KMS-11 (cell line): ENCODE results near the gene POF1B.

Source experiments
- H2AFZ ChIP-seq: fragments of 200-600 bp; sonication (generic); 2 replicates; pipeline ENCODE4 v1.6.1; 2016; ENCODE audit warnings: antibody characterized with exemption, mixed run types, low read depth
- H3K27ac ChIP-seq: fragments of 200-600 bp; sonication (generic); 2 replicates; pipeline ENCODE4 v1.6.1; 2016; ENCODE audit warnings: mild to moderate bottlenecking, mixed run types
- H3K27me3 ChIP-seq: fragments of 200-600 bp; sonication (generic); 2 replicates; pipeline ENCODE4 v1.6.1; 2017; ENCODE audit warnings: mild to moderate bottlenecking, low read depth, mixed run types, moderate library complexity; ENCODE audit not compliant: insufficient read depth
- H3K36me3 ChIP-seq: fragments of 200-600 bp; sonication (generic); 2 replicates; pipeline ENCODE4 v1.6.1; 2017; ENCODE audit warnings: mild to moderate bottlenecking, mixed run types; ENCODE audit not compliant: insufficient read depth
- H3K4me1 ChIP-seq: fragments of 200-600 bp; sonication (generic); 2 replicates; pipeline ENCODE4 v1.6.1; 2016; ENCODE audit warnings: mild to moderate bottlenecking, low read depth, mixed run types; ENCODE audit not compliant: poor library complexity, severe bottlenecking
- H3K4me2 ChIP-seq: fragments of 200-600 bp; sonication (generic); 2 replicates; pipeline ENCODE4 v1.7.0; 2016; ENCODE audit warnings: mild to moderate bottlenecking, mixed run types
- H3K4me3 ChIP-seq: fragments of 200-600 bp; sonication (generic); IDR thresholded peaks from 2 replicates; pipeline ENCODE4 v1.6.1; 2017; ENCODE audit warnings: low read depth, low read length, mixed read lengths; ENCODE audit not compliant: insufficient read depth
- H3K79me2 ChIP-seq: fragments of 200-600 bp; sonication (generic); 2 replicates; pipeline ENCODE4 v1.6.1; 2016; ENCODE audit warnings: low read depth, mixed run types; ENCODE audit not compliant: insufficient read depth
- H3K9ac ChIP-seq: fragments of 200-600 bp; sonication (generic); 2 replicates; pipeline ENCODE4 v1.6.1; 2016; ENCODE audit warnings: mild to moderate bottlenecking, mixed run types
- H4K20me1 ChIP-seq: fragments of 200-600 bp; sonication (generic); 2 replicates; pipeline ENCODE4 v1.6.1; 2016; ENCODE audit warnings: mild to moderate bottlenecking, mixed run types; ENCODE audit not compliant: insufficient read depth
- TF ChIP-seq, protein P1 (sequence below): fragments of 200-600 bp; sonication (generic); conservative IDR thresholded peaks from 2 replicates; pipeline ENCODE4 v1.6.1; 2017; ENCODE audit warnings: low read depth, mild to moderate bottlenecking, antibody characterized with exemption, low read length, moderate library complexity, mixed read lengths

The POF1B gene

GRCh38 chrX:85244450-85245211 is 134.8 kb downstream of the POF1B start:
- H3K4me1 ChIP-seq, result peaks cover 12% of the 10 kb centered on the region
- no peak overlapping the region for H3K4me3 ChIP-seq
- H3K27ac ChIP-seq, result peak overlapping the region; percentile 55
- H3K9ac ChIP-seq, result peak overlapping the region; percentile 88
- no peaks in the 10 kb centered on the region for H3K27me3 ChIP-seq
- TF ChIP-seq, protein P1, sequence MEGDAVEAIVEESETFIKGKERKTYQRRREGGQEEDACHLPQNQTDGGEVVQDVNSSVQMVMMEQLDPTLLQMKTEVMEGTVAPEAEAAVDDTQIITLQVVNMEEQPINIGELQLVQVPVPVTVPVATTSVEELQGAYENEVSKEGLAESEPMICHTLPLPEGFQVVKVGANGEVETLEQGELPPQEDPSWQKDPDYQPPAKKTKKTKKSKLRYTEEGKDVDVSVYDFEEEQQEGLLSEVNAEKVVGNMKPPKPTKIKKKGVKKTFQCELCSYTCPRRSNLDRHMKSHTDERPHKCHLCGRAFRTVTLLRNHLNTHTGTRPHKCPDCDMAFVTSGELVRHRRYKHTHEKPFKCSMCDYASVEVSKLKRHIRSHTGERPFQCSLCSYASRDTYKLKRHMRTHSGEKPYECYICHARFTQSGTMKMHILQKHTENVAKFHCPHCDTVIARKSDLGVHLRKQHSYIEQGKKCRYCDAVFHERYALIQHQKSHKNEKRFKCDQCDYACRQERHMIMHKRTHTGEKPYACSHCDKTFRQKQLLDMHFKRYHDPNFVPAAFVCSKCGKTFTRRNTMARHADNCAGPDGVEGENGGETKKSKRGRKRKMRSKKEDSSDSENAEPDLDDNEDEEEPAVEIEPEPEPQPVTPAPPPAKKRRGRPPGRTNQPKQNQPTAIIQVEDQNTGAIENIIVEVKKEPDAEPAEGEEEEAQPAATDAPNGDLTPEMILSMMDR, result no peak
- H3K4me2 ChIP-seq, result peak overlapping the region; percentile 76
- no peaks in the 10 kb centered on the region for H3K36me3 ChIP-seq
- H3K79me2 ChIP-seq, result no peaks in the 10 kb centered on the region; the same call in 1 of the 2 replicates
- peak overlapping the region; percentile 76 for H2AFZ ChIP-seq
- no peaks in the 10 kb centered on the region for H4K20me1 ChIP-seq

GRCh38 chrX:85243761-85244449 is 135.6 kb downstream of the POF1B start, which contains the start of the genes SATL1 and ZNF711:
TSS of gene SATL1 (minus strand) at chrX:85243779. CDS start at chrX:85108968, 134,811 bp downstream.
TSS of gene ZNF711 (plus strand) at chrX:85243991. CDS start at chrX:85247573, 3,582 bp downstream.
- TF ChIP-seq, protein P1, result no peak
- H3K36me3 ChIP-seq, result no peaks in the 10 kb centered on the region
- H3K4me3 ChIP-seq, result no peak within 1 kb of the TSS
- peak within 1 kb of the TSS; percentile 55 for H3K27ac ChIP-seq
- peak within 1 kb of the TSS; percentile 76 for H2AFZ ChIP-seq
- H3K4me1 ChIP-seq, result peaks cover 12% of the 10 kb centered on the region
- peak within 1 kb of the TSS; percentile 88 for H3K9ac ChIP-seq
- no peaks in the 10 kb centered on the region for H4K20me1 ChIP-seq
- H3K4me2 ChIP-seq, result peak within 1 kb of the TSS; percentile 76
- H3K79me2 ChIP-seq, result no peaks in the 10 kb centered on the region; the same call in 1 of the 2 replicates
- no peaks in the 10 kb centered on the region for H3K27me3 ChIP-seq

DNA sequence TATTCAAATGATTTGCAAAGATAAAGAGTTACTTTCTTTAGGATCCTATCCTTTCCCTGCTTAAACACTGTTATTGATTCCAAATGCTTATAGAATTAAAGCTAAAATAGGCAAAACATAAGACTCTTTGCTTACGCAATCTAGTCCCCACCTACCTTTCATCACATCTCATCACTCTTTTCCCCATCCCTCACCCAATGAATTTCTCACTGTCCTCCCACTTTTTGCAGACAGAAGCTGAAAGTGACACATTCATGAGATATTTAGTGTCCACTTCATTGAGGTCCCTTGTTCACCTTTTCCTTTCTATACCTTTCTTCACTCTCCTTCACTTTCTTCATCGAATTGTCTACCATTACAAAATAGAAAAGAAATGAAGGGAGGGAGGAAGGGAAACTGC is 136.3 kb downstream of the POF1B start:
- Histone ChIP-seq H3K27me3 (no peaks in the 10 kb centered on the region), H3K9ac (peak overlapping the region; percentile 88; the same call in 1 of the 2 replicates), H3K27ac (no peak overlapping the region), H3K36me3 (no peaks in the 10 kb centered on the region), H4K20me1 (no peaks in the 10 kb centered on the region), H2AFZ (peak overlapping the region; percentile 76), H3K79me2 (no peaks in the 10 kb centered on the region; the same call in 1 of the 2 replicates), H3K4me3 (no peak overlapping the region), H3K4me1 (peaks cover 12% of the 10 kb centered on the region), H3K4me2 (peak overlapping the region; percentile 63; the same call in 1 of the 2 replicates)
- TF ChIP-seq, protein P1, result no peak
